ENCODE measurements around the gene UBE2M.
A peak's percentile ranks its signal among the peaks of the same experiment; 100 is the strongest.
"Not testable (repeated sequence)": the region's sequence is repeated elsewhere in the genome, so short reads cannot be mapped to it uniquely, and the experiment has no call there.

The UBE2M gene

DNA sequence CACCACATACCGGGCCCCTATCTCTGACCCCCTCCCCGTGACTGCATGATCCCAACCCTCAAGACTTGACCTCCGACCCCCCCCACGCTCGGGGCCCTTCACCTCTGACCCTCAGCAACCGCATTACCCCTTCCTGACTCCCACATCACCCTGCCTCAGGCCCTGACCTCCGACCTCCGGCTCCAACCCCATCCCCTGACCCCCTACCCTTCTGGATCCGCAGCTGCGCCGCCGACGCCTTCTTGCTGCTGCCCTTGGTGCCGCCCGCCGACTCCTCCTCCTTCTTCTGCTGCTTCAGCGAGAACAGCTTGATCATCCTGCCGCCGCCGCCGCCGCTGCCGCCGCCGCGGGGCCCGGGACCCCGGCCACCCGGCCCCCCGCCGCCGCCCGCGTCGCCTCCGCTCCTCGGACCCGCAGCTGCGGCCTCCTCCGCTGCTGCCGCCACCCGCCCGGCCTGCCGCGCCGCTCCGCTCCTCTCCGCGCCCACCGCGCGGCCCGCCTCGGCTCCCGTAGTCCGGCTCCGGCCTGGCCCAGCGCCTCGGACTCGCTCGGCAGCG lies at the start of gene UBE2M:
Gene UBE2M (minus strand): TSS at position 546 of the 557 bp plus-strand sequence. CDS start 230 bp downstream, at position 316.
- H3K27ac ChIP-seq: peak within 1 kb of the TSS; percentile 96
- TF ChIP-seq, protein P1, sequence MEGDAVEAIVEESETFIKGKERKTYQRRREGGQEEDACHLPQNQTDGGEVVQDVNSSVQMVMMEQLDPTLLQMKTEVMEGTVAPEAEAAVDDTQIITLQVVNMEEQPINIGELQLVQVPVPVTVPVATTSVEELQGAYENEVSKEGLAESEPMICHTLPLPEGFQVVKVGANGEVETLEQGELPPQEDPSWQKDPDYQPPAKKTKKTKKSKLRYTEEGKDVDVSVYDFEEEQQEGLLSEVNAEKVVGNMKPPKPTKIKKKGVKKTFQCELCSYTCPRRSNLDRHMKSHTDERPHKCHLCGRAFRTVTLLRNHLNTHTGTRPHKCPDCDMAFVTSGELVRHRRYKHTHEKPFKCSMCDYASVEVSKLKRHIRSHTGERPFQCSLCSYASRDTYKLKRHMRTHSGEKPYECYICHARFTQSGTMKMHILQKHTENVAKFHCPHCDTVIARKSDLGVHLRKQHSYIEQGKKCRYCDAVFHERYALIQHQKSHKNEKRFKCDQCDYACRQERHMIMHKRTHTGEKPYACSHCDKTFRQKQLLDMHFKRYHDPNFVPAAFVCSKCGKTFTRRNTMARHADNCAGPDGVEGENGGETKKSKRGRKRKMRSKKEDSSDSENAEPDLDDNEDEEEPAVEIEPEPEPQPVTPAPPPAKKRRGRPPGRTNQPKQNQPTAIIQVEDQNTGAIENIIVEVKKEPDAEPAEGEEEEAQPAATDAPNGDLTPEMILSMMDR (conservative IDR thresholded peaks at IDR 0.05): no peak
- peak; percentile 82 for TF ChIP-seq ZFX (IDR thresholded peaks at IDR 0.05)

DNA sequence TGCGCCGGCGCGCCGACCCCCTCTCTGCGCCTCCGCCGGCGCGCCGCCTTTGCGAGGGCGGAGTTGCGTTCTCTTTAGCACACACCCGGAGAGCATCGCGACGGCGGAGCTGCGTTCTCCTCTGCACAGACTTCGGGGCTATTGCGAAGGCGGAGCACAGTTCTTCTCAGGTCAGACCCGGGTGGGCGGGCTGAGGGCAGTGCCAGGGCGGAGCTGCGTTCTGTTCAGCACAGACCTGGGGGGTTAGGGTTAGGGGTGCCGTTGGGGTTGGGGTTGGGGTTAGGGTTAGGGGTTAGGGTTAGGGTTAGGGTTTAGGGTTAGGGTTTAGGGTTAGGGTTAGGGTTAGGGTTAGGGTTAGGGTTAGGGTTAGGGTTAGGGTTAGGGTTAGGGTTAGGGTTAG lies 48.8 kb upstream of the UBE2M start:
- H3K27ac ChIP-seq: not testable (repeated sequence)

DNA sequence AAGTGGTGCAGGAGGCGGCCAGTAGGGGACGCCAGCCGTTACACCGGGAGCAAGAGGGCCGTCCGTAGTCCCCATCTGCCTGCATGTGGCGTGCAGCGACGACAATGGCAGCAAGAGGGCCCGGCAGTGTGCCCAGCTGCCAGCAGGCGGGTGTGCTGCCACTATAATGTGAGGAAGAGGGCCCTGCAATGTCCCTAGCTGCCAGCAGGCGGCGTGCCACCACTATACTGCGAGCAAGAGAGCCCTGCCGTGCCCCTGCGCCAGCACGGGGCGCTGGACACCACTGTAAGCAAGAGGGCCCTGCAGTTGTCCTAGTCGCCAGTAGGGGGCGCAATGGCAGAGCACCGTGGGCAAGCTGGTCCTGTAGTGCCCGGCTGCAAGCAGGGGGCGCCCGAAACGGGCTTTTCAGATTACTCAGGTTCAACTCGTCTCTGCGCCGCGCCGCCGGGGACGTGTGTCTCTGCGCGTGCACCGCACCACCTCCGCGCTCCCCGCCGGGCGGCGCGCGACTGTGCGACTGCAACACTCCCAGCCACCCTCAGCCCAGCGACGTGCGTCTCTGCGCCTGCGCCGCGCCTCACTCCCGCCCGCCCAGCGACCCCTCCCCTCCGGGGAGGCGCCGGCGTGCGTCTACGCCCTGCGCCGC lies 48.0 kb upstream of the UBE2M start:
- TF ChIP-seq, protein P1 (conservative IDR thresholded peaks at IDR 0.05): peak; percentile 85
- H3K27ac ChIP-seq: not testable (repeated sequence)

DNA sequence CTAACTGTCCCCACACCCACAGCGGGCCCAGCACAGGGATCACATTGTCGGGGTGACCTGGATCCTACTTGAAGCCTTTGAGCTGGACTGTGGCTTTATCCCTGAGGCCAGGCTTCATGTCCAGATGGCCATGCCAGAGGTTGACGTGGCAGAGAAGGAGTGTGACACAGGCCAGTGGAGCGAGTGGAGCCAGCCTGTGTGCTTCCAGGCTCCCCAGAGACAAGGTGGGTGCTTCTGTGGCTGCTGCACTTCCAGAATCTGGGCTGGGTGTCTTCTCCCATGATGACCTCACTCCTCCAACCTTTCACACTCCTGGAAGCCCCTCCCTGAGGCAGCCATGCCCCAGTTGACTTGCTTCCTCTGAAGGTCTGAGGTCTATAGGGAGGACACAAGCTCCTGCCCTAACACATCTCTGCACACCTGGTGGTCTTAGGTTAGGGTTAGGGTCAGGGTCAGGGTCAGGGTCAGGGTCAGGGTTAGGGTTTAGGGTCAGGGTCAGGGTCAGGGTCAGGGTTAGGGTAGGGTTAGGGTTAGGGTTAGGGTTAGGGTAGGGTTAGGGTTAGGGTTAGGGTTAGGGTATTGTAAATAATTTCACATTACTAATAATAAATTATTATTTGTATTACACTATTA lies 27.8 kb upstream of the UBE2M start:
- no peak overlapping the region for H3K27ac ChIP-seq
- no peak for TF ChIP-seq ZFX (IDR thresholded peaks at IDR 0.05)
- TF ChIP-seq, protein P1 (conservative IDR thresholded peaks at IDR 0.05): no peak

DNA sequence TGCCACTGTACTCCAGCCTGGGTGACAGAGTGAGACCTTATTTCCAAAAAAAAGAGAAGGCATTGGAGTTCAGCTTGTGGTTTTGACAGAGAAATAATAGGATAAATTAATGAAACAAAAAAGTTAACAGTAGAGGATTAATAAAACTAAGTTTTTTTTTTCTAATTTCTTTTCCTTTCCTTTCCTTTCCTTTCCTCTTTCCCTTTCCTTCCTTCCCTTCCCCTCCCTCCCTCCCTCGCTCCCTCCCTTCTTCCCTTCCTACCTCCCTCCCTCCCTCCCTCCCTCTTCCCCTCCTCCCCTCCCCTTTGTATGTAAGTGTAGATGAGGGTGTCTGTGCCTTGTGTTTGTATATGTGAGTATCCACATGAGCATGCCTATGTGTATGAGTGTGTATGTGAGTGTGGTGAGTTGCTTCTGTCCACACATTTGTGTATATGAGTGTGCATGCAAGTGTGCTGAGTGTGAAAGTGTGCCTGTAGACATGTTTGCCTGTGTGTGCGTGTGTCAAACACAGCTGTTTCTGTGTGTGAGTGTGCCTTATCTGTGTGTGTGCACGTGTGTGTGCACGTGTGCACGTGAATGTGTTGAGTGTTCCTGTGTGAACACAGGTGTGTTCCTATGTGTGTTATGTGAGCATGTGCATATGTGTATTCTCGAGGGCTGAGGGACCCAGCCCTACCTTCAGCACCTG lies 27.2 kb upstream of the UBE2M start:
- no peak overlapping the region for H3K27ac ChIP-seq
- TF ChIP-seq, protein P1 (conservative IDR thresholded peaks at IDR 0.05): no peak
- no peak for TF ChIP-seq ZFX (IDR thresholded peaks at IDR 0.05)

DNA sequence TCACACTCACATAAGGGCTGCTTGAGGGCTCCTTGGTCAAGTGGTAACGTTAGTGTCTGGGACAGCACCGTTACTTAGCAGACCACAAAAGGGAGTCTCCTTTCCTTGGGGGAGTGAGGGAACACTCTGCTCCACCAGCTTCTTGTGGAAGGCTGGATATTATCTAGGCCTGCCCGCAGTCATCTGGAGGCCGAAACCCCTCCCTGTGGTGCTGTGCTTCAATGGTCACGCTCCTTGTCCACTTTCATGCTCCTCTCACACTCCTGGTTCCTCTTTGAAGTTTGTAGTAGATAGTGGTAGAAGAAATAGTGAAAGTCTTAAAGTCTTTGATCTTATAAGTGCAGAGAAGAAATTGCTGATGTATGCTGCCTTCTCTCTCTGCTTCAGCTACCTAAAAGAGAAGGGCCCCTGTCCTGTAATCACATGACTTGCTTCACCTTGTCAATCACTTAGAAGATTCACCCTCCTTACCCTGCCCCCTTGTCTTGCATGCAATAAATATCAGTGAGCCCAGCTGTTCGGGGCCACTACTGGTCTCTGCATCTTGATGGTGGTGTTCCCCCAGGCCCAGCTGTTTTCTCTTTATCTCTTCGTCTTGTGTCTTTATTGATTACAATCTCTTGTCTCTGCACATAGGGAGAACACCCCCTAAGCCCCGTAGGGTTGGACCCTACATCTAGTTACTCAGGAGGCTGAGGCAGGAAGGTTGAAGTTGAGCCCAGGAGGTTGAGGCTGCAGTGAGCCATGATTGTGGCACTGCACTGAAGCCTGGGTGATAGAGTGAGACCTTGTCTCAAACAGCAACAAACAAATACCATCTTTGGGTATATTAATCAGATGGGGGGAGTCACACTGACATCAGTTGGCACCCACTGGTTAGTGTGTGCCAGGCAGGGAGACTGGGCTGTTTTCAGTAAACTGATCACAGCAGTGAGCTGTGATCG lies 26.4 kb upstream of the UBE2M start:
- TF ChIP-seq, protein P1 (conservative IDR thresholded peaks at IDR 0.05): no peak
- TF ChIP-seq ZFX (IDR thresholded peaks at IDR 0.05): no peak
- H3K27ac ChIP-seq: no peak overlapping the region

DNA sequence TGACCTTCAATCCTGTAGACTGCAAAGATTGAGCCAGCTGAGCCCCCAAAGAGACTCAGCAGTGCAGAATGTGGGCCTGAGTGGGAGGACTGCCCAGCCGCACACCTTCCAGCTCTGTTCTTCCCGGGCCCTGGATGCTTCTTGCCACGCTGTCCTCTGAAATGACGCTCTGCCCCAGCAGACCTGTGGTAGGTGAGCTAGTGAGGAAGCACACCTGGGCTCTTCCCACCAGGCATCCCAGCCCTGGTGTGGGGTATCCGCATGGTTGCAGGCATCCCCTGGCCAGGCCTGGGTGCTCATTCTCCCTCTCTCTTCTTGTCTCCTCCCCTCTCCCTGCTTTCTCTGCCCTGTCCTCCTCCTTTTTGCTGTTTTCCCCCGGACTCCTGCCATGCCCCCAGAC lies 24.6 kb upstream of the UBE2M start:
- TF ChIP-seq, protein P1 (conservative IDR thresholded peaks at IDR 0.05): no peak
- no peak for TF ChIP-seq ZFX (IDR thresholded peaks at IDR 0.05)
- no peak overlapping the region for H3K27ac ChIP-seq

Data from C4-2B (cell line).